Nucleus accumbens (tissue), 56 donors: ENCODE results near the gene AADAC.
"Not testable (repeated sequence)": the region's sequence is repeated elsewhere in the genome, so short reads cannot be mapped to it uniquely, and the experiment has no call there.

ENCODE experiments used
- DNase-seq, 56 donors: peaks; one replicate each; lab custom pipeline; 2025; lab: John Stamatoyannopoulos, UW

AADAC gene

DNA sequence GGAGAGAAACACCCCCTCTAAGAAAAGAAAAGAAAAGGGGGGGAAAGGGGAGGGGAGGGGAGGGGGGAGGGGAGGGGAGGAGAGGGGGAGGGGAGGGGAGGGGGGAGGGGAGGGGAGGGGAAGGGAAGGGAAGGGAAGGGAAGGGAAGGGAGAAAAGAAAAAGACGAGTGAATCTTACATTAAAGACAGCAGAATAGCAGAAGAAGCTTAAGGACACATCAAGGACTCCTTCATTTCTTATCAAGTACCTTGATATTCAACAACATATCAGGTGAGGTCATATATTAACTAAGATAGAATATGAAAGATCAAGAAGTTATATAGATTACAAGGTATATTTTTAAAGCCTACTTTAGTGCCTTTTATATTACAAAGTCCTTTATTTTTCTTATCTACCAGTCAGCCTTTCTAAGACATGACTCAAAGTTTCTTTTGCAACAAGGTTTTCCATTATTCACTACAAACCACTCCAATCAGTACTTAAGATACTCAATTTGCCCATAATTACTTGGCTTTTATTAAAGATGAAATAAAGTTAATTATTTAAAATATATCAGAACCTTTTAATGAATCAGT, 17.7 kb upstream of the AADAC start:
- DNase-seq, result no peak

DNA sequence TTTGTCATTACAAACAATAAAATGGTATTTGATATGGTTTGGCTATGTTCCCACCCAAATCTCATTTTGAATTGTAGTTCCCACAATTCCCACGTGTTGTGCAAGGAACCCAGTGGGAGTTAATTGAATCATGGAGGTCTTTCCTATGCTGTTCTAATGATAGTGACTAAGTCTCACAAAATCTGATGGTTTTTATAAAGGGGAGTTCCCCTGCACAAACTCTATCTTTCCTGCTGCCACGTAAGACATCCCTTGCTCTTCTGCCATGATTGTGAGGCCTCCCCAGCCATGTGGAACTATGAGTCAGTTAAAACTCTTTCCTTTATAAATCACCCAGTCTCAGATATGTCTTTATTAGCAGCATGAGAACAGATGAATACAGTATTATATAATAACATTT, 15.4 kb upstream of the AADAC start:
- DNase-seq, result no peak

DNA sequence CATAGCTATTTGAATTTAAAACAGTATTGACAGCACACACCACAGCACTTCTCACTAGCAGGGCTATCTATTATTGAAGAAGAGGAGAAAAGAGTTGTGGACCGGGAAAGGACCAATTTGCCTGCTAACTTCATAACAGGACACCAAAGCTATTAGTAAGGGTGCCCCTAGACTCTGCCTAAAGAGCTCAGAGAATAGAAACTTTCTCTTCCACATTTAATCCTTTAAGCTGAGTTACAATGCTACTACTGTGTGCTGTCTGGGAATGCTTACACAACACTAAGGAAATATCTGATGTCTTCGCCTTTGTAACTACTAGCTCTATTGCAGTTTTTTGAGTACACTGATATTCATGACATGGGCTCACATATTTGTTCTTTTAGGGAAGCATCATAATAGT, 13.5 kb upstream of the AADAC start:
- DNase-seq, result no peak

DNA sequence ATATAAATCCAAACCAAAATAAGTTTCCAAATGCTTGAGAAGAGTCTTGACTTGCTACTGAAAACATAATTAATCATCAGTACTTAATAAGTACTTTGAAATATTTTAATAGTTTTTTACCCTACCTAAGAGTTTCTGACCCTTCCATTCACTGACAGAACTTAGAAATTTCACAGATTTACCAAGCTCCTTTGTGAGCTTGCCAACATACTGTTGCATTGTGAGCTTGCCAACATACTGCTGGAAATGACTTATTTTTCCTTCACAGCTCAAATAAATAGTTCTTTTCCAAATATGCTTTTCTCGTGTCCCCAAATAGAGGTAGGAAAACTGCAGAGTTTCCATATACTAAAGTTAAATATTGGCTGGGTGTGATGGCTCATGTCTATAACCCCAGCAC, 9.6 kb upstream of the AADAC start:
- no peak for DNase-seq

DNA sequence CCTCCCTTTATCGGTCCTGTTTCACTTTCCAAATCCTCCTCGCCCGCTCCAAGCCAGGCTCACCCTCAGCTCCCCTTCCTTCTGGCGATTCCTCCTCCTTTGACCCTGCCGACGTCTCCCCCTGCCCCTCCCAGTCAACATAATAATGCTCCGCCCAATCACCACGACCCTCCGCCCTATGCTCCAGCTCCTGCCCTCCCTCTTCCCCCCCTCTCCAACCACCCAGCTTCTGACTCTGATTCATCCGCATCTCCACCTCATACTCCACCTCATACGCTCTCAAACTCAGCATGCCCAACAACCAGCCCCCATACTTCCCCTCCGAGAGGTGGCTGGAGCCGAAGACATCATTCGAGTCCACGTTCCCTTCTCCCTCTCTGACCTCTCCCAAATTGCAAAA, 7.1 kb upstream of the AADAC start:
- DNase-seq, result no peak

DNA sequence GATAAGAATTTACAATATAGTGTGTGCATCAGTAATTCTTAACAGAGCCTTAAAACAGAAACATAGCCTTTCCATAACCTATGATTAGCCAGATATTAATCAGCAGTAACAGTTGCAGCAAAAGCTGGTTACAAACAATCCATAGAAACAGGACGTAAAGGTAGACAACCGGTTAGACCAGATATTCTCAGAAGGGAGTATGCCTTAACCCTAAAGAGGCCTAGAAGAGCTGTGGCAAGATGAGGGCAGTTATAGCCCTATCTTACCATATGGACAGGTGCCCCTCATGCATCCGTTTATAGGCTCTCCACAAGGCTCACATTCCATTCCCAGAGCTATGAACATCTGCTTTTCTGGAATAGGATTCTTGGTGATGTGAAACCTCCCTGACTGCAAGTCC, 5.0 kb upstream of the AADAC start:
- not testable (repeated sequence) for DNase-seq

DNA sequence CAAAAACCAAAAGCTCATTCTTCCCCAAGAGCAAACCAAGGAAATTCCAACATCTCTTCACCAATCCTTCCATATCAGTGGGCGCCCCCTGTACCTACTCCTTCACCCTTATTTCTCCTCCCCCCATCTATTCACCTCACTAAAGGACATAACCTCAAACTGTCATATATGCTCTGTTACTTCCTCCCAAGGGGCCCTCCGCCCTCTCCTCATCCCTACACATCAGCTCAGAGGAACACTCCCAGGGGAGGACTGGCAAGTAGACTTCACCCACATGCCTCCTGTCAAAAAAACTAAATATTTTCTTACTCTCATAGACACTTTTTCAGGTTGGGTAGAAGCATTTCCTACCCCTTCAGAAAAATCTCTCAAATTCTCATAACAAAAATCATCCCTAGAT, 2.4 kb upstream of the AADAC start:
- no peak for DNase-seq

DNA sequence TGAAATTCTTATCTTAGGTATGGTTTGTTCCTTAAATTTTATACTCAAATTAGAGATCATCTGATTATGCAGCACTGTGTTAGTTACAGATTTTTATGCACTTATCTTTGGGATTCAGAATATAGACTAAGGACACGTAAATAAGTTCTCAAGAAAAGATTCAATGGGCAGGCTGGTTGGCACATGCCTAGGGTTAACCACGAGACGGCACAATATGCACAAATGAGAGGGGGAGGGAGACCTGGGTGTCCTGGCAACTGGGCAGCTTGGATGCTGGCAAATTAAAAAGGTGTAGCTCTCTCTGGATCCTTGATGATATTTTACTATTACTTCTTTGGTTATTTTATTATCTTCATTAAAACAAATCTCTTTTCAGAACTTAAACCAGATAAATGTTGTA, 672 bp downstream of the AADAC start:
- no peak for DNase-seq

DNA sequence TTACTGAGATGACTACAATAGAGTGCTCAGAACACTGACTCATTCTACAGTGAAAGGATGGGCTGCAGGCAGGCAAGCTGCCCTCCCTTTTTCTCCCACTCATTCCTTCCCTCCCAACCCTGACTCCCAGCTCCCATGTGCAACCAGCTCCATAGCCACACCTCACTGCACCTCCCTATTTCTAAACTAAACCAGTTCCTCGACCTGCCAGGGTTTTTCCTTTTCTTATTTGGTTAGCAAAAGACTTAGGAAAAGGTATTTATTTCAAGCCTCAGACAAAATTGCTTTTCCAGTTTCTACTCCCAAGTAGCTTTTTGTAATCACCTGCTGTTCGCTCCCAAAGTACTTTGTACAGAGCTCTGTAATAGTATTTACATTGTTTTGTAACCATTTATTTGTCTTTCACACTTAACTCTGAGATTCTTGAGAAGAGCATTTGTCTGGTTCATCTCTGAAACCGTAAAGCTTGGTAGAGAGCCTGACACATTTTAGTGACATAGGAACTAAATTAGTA, 2.2 kb downstream of the AADAC start:
- DNase-seq, result peak in 24 of 56 donors; percentile 1 to 67 (median 18)

DNA sequence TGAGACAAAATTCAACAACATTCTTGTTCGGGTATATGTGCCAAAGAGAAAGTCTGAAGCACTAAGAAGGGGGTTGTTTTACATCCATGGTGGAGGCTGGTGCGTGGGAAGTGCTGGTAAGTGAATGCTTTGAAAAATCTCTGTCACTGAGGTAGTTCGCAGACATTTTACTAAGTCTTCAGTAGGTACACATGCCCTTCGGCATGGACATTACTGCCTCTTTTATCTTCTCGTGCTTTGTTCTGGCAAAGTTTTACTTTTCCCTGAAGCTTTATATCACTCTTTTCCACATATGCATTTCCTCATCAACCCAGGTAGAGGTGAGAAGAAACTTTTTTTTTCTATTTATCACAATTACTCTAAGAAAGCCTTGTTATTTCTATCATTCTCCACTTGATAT, 3.6 kb downstream of the AADAC start:
- no peak for DNase-seq

DNA sequence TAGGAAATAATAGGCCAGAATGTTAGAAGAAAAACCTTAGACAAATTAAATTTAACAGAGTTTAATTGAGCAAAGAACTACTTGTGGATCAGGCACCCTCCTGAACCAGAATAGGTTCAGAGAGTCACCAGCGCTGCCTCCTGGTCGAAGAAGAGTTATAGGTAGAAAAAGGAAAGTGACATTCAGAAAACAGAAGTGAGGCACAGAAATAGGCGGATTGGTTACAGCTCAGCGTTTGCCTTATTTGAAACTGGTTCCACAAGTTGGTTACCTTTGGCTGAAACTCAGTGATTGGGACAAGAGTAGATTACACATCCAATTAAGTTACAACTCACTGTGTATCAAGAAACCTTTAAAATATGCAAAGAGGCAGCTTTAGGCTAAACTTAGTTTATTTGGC, 4.4 kb downstream of the AADAC start:
- no peak for DNase-seq

DNA sequence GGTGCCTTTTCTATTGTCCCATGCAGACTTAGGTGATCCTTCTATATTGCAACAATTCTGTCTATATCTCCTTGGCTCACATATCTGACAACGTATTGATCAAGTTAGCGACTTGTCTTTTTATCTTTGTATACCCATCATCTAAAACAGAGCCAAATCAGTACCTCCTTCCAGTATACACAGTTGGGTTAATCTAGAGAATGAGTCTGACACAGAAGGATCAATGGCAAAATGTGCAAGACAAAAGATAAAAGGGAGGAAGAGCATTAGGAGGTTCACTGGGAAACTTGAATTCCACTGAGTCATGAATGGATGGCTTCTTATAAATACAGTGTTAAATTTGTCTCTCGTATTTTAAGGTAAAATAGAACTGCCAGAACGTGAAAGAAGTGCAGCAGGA, 6.0 kb downstream of the AADAC start:
- DNase-seq, result no peak

DNA sequence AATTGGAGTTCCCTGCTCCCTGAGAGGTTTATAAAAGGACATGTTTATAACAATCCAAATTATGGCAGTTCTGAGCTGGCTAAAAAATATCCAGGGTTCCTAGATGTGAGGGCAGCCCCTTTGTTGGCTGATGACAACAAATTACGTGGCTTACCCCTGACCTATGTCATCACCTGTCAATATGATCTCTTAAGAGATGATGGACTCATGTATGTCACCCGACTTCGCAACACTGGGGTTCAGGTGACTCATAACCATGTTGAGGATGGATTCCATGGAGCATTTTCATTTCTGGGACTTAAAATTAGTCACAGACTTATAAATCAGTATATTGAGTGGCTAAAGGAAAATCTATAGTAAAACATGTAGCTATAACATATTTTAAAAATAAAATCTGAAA, 13.9 kb downstream of the AADAC start:
- DNase-seq, result no peak

DNA sequence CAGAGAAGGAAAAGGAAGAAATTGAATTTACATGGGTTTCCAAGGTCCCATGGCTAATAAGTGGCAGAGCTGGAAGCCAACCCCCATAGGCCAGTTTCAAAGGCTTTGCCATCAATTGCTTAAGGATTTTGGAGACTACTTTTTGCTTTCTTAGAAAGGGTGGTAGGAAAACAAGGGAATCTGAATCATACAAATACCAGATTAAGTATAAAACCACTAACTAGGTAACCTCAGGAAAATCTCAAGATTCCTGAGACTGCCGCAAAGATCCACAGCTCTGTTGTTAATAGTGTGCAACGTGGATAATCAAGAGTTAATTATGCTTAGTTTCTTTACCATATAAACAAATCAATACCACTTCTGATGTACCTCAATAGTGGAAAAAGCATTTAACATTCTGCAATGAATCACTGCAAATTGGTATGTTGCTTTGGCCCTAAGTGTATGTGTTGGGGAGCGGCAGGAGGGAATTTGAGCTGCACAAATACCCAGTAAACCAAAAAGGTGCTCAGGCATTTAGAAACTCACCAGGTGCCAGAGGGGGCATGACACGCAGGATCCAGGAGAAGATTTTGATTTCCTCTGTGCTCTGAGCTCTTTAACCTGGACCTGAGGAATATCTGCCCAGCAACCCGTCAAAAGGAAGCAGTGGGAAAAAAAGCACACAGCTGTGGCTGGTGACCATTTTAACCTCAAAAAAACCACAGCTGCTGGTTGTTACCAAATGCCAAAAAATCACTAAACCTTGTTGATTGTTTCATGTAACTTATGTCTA, 22.0 kb downstream of the AADAC start:
- DNase-seq, result no peak

DNA sequence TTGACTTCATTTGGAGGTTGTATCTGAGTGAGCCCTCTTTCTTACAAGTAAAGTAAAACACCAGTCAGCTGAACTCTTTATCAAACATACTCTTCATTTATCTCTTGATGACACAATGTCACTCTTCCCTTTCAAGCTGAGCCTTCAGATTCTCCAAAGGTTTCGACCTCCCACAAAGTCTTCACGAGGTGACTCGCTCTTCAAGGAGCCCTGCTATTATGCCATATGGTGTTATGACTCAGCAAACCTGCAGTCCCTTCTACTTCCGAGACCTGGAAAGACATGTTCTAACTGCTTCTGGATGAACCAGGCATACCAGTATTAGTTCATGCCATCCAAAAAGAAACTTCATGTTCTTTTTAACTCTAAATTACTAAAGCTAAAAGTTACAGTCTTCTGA, 23.1 kb downstream of the AADAC start:
- DNase-seq, result no peak

DNA sequence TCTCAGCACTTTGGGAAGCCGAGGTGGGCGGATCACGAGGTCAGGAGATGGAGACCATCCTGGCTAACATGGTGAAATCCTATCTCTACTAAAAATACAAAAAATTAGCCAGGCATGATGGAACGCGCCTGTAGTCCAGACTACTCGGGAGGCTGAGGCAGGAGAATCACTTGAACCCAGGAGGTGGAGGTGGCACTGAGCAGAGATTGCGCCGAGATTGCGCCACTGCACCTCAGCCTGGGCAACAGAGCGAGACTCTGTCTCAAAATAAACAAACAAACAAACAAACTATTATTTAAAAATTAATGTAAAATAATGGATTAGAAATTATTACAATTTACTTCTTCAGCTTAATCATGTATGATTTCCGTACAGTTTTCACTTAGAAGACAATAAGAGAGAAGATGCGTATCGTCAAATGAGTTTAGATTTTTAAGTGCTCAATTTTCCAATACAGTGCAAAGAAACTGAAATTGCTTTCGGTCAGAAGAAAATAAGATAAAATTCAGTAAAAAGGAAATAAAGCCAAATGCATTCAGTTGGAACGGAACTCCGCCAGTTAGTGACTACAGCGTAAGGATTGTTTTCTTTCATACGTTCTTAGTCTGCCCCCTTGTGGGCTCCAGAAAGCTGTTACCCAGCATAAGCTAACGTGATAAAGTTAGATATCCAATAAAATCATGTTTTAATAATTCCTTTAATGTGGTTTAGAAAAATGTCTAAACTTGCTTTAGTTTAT, 24.8 kb downstream of the AADAC start:
- DNase-seq, result peak in 21 of 56 donors; percentile 1 to 63 (median 24)

DNA sequence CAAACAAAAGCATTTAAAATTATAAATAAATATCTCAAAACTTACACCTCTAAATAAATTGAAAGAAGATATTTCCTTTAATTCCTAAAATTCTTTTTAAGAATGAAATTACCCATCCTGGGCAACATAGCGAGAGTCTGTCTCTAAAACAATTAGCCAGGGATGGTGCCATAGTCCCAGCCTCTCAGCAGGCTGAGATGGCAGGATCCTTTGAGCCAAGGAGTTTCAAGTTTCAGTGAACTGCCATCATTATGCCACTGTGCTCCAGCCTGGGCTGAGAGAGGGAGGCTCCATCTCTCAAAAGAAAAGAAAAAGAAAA, 25.4 kb downstream of the AADAC start:
- no peak for DNase-seq

DNA sequence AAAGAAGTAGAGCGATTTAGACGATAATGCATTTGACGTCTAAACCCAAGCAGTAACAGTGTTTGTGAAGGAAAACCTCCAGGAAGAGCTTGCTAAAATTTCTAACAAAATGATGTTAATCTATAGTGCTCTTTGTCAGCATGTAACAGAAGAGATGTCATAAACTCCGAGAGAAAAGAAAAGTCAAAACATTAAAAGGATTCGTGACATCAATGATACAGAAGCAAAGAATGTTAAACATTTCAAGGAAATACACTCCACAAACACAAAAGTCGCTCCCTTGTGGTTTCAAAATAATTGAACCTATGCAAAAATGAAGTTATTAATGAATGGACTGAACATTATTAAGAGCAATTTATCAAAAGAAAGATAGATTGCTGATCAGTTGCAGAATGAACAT, 27.9 kb downstream of the AADAC start:
- DNase-seq, result no peak

DNA sequence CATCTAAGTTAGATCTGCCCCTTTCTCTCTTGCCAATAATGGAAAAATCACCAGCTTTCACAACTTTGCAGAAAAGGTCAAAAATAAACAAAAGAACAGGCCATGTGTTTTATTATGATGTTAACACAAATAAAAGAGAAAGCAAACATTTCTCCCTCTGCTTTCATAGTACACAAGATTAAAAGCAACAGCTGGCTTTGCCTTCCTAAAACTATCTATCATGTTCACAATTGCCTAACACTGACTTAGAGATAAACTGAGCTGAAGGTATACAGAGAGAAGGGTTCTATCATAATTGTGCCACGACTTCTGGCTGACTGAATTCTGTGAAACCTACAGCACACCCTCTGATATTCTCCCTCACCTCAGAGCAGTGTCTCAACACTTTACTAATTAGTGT, 29.4 kb downstream of the AADAC start:
- no peak for DNase-seq

DNA sequence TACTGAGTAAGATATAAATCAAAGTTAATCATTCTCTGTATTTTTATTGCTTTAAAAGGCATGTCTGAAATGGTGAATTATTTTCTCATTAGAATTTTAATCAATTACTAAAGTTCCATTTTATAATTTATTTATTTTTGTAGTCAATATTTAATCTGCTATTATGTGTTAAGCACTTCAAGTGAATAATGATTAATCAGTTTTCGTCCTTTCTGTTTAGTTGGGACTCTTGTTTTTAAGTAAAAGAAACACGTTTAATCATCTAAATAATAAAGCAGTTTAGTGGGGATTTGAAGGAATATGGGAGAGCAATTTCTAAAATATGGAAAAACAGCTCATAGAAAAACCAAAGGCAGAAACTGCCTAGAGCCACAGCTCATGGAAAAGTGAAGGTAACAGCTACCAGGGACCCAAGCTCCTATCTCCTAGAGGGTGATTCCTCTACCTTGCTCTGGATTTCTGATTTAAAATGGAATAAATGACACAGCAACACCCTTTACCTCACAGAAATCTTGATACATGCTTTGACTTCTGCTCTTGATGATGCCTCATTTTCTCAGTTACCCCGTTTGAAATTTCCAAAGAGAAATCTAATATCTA, 31.5 kb downstream of the AADAC start:
- no peak for DNase-seq

DNA sequence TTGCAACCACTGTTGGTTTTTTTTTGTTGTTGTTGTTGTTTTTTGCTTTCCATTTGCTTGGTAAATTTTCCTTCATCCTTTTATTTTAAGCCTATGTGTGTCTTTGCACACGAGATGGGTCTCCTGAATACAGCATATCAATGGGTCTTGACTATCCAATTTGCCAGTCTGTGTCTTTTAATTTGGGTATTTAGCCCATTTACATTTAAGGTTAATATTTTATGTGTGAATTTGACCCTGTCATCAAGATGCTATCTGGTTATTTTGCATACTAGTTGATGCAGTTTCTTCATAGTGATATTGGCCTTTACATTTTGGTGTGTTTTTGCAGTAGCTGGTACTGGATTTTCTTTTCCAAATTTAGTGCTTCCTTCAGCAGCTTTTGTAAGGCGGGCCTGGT, 36.1 kb downstream of the AADAC start:
- not testable (repeated sequence) for DNase-seq
